Measurements from ENCODE around the gene HSD17B1. TPM values are rescaled to one million over a fixed set of nuclear protein-coding genes. Genes with fewer than 3 reads are reported as not detected.
A peak's percentile ranks its signal among the peaks of the same experiment; 100 is the strongest.

The HSD17B1 gene
- total RNA-seq, 4 donors from 2014 or later = 1.6 to 8.7 (median 3.4) TPM

DNA sequence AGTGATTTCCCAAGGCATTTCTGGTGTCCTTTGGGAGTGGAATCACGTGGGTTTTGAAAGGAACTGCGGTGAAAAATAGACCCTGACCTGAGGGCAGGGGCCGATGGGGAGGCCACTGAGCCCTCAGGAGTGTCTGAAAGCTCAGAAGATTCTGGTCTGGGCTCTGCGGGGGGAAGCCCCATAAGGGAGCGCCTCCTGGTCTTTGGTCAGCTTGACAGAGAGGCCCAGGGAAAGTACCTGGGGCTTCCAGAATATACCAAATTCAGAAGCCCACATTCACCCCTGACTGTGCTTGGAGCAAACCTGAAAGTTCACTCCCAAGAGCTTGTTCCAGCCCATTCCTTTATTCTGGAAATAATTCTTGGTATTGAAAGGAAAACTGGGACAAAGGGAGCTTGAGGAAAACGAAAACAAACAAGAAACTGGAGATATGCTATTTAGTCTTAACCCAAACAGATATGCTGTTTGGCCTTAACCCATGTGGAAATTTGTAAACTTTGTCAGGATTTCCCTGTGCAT, 39.9 kb upstream of the HSD17B1 start:
- ATAC-seq (ENCODE audit: low FRiP score) = no peak
- TF ChIP-seq, protein P1, sequence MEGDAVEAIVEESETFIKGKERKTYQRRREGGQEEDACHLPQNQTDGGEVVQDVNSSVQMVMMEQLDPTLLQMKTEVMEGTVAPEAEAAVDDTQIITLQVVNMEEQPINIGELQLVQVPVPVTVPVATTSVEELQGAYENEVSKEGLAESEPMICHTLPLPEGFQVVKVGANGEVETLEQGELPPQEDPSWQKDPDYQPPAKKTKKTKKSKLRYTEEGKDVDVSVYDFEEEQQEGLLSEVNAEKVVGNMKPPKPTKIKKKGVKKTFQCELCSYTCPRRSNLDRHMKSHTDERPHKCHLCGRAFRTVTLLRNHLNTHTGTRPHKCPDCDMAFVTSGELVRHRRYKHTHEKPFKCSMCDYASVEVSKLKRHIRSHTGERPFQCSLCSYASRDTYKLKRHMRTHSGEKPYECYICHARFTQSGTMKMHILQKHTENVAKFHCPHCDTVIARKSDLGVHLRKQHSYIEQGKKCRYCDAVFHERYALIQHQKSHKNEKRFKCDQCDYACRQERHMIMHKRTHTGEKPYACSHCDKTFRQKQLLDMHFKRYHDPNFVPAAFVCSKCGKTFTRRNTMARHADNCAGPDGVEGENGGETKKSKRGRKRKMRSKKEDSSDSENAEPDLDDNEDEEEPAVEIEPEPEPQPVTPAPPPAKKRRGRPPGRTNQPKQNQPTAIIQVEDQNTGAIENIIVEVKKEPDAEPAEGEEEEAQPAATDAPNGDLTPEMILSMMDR (IDR thresholded peaks at IDR 0.05) = no peak
- DNase-seq (ENCODE audit: low spot score) = no peak

DNA sequence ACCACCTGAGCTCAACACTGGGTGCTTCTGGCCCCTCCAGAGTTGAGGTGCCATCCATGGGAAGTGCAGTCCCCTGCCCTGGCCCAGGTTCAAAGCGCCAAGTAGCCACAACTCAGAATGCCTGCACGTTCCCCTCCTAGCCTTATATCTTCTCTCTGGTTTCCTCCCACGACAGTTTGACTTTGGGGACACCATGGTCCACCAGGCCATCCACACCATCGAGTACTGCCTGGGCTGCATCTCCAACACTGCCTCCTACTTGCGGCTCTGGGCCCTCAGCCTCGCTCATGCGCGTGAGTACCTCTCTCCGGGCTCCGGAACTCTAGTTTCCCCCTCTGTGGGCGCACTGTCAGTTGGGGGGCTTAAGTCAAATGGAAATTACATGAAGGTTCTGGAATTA, 39.0 kb upstream of the HSD17B1 start:
- TF ChIP-seq, protein P1 (IDR thresholded peaks at IDR 0.05) = no peak
- DNase-seq (ENCODE audit: low spot score) (no peak), ATAC-seq (ENCODE audit: low FRiP score) (no peak)

DNA sequence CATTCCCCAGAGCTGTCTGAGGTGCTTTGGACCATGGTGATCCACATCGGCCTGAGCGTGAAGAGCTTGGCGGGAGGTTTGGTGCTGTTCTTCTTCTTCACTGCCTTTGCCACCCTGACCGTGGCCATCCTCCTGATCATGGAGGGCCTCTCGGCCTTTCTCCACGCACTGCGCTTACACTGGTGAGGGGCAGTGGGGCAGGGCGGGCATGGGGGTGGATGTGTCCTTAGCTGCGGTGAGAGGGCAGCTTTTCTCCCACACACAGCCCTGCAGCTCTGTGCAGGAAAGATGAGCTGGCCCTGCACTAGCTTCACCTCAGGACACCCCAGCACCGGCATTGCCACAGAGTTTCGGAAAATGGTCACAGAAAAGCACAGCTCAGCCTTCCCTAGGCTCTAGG, 38.4 kb upstream of the HSD17B1 start:
- no peak for DNase-seq (ENCODE audit: low spot score)
- no peak for ATAC-seq (ENCODE audit: low FRiP score)
- TF ChIP-seq, protein P1 (IDR thresholded peaks at IDR 0.05) = no peak

DNA sequence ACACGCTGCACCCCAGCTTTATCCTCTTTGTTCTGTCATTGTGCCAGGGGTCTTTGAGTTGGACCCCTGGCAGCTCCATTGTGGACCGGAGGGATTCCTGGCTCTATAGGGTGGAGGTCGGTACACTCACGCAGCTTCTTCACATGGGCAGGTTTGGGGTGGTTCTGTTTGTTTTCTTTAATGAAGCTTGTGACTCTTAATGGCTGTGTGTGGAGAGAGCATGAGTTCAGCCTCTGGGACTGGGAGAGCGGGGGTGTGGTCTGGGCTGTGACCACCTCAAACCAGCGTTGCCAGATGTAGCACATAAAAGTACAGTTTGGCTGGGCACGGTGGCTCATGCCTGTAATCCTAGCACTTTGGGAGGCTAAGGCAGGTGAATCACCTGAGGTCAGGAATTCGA, 37.9 kb upstream of the HSD17B1 start:
- DNase-seq (ENCODE audit: low spot score) (no peak), ATAC-seq (ENCODE audit: low FRiP score) (no peak)
- TF ChIP-seq, protein P1 (IDR thresholded peaks at IDR 0.05) = no peak

DNA sequence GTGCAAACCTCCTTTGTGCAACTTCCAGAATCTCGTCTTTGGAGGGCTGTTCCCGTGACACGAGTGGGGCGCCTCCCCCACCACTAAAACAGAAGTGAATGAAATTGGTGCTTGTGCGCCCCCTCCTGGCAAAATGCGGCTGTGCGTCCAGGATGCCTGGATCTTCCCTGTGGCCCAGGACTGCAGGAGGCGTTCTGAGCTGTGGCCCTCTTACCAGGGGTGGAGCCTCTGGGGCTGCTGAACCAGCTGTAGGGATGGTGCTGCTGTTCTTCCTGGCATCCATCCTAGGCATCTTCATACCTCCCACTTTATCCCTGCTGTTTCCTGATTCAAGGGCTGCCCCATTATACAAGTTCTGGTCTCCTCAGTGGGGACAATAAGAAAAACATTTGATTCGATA, 35.2 kb upstream of the HSD17B1 start:
- TF ChIP-seq, protein P1 (IDR thresholded peaks at IDR 0.05) = peak in 2 of 3 donors; percentile 26 to 97
- peak; percentile 42 for ATAC-seq (ENCODE audit: low FRiP score)
- peak; percentile 96 for DNase-seq (ENCODE audit: low spot score)

DNA sequence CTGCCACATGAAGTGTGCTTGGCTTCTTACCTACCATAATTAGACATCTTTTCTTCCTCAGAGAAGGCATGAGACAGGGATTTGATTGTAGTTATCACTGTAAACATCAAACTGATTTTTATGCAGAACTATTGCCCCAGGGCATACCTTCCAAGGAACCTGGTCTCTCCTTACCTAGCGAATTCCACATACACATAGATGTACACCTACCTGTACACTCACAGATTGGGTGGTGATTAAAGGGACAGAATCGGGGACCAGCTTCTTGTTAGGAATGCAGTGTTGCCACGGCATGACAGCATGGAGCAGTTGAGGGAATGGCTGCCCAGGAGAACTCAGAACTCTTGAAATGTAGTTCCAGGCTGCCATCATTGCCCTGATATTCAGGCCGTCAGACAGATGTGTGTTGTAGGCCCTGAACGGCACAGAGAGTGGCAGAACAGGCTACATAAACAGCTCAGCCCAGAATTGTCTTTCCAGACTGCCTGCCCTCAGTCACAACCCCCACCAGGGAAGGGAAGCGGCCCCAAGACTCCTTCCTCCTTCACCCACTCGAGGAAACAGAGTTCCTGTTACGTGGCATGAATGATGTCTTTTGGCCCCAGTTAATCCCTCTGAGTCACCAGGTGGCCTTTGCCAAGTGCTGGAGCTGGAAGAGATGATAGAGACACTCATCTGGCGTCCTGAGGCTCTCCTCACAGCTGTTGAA, 34.5 kb upstream of the HSD17B1 start:
- peak; percentile 82 for DNase-seq (ENCODE audit: low spot score)
- TF ChIP-seq, protein P1 (IDR thresholded peaks at IDR 0.05) = no peak
- peak; percentile 60 for ATAC-seq (ENCODE audit: low FRiP score)
